GM23338 (cell line): Measurements from ENCODE around the gene ZNF474. TPM values are rescaled to one million over a fixed set of nuclear protein-coding genes. Genes with fewer than 3 reads are reported as not detected.

Experiments used
- ATAC-seq: fragments of 200-7000 bp; cut with Tn5 transposase; 3 replicates; pipeline ENCODE4 v1.9.1; 2020
- DNase-seq: peaks from one replicate; pipeline ENCODE4 v3.0.0-alpha.2; 2015; ENCODE audit warnings: low spot score
- H2AFZ ChIP-seq: fragments of 200-600 bp; sonication (generic); 2 replicates; pipeline ENCODE4 v1.8.0; 2016; ENCODE audit warnings: antibody characterized with exemption, mild to moderate bottlenecking, moderate library complexity
- H3F3A ChIP-seq: fragments of 200-600 bp; sonication (generic); replicated peaks from 2 replicates; pipeline ENCODE4 v1.8.0; 2017; ENCODE audit warnings: antibody characterized with exemption, mixed run types, low read depth
- H3K27ac ChIP-seq: fragments of 200-600 bp; sonication (generic); 2 replicates; pipeline ENCODE4 v1.6.1; 2016; ENCODE audit warnings: low read depth
- H3K27me3 ChIP-seq: fragments of 200-600 bp; sonication (generic); 2 replicates; pipeline ENCODE4 v1.8.0; 2016; ENCODE audit warnings: mild to moderate bottlenecking, mixed run types, moderate library complexity; ENCODE audit not compliant: insufficient read depth
- H3K36me3 ChIP-seq: fragments of 200-600 bp; sonication (generic); 2 replicates; pipeline ENCODE4 v1.8.0; 2016; ENCODE audit warnings: mild to moderate bottlenecking; ENCODE audit not compliant: insufficient read depth
- H3K4me1 ChIP-seq: fragments of 200-600 bp; sonication (generic); 2 replicates; pipeline ENCODE4 v1.8.0; 2016; ENCODE audit warnings: mild to moderate bottlenecking, moderate library complexity; ENCODE audit not compliant: insufficient read depth
- H3K4me2 ChIP-seq: fragments of 200-600 bp; sonication (generic); 2 replicates; pipeline ENCODE4 v1.7.1; 2017; ENCODE audit warnings: mixed run types
- H3K4me3 ChIP-seq: fragments of 200-600 bp; sonication (generic); 2 replicates; pipeline ENCODE4 v1.6.1; 2016; ENCODE audit warnings: mixed run types
- H3K79me2 ChIP-seq: fragments of 200-600 bp; sonication (generic); replicated peaks from 2 replicates; pipeline ENCODE4 v1.8.0; 2017; ENCODE audit warnings: mild to moderate bottlenecking; ENCODE audit not compliant: insufficient read depth
- H3K9me2 ChIP-seq: fragments of 200-600 bp; sonication (generic); 2 replicates; pipeline ENCODE4 v1.8.0; 2017; ENCODE audit not compliant: insufficient read depth
- H4K20me1 ChIP-seq: fragments of 200-600 bp; sonication (generic); replicated peaks from 2 replicates; pipeline ENCODE4 v1.8.0; 2017; ENCODE audit warnings: mild to moderate bottlenecking; ENCODE audit not compliant: insufficient read depth
- H3K27ac Mint-ChIP-seq: 2 replicates; pipeline ENCODE4 v1.8.0; 2020; ENCODE audit warnings: inconsistent platforms, mild to moderate bottlenecking, moderate library complexity, mixed read lengths
- H3K27me3 Mint-ChIP-seq: 3 replicates; pipeline ENCODE4 v1.8.0; 2022; ENCODE audit warnings: low read depth, mild to moderate bottlenecking, moderate library complexity, mixed read lengths, inconsistent platforms; ENCODE audit not compliant: insufficient read depth, poor library complexity
- H3K36me3 Mint-ChIP-seq: 3 replicates; pipeline ENCODE4 v1.8.0; 2021; ENCODE audit warnings: low read depth, mild to moderate bottlenecking, inconsistent platforms, moderate library complexity, mixed read lengths
- H3K4me1 Mint-ChIP-seq: 3 replicates; pipeline ENCODE4 v1.8.0; 2020; ENCODE audit warnings: mild to moderate bottlenecking, inconsistent platforms, mixed read lengths
- H3K4me3 Mint-ChIP-seq: 3 replicates; pipeline ENCODE4 v1.8.0; 2021; ENCODE audit warnings: moderate library complexity, mild to moderate bottlenecking, inconsistent platforms, mixed read lengths
- H3K9me3 Mint-ChIP-seq: 3 replicates; pipeline ENCODE4 v1.8.0; 2020; ENCODE audit warnings: moderate library complexity, mild to moderate bottlenecking, inconsistent platforms, mixed read lengths
- CREB1 ChIP-seq: fragments of 250-450 bp; sonication (Bioruptor Pico); IDR thresholded peaks from 2 replicates; pipeline ENCODE4 v1.5.0; 2020; ENCODE audit warnings: low read depth, mild to moderate bottlenecking, moderate library complexity
- ETS1 ChIP-seq: IDR thresholded peaks from 2 replicates; pipeline ENCODE4 v1.6.1; 2016; ENCODE audit warnings: antibody characterized with exemption
- EZH2 ChIP-seq: fragments of 200-600 bp; sonication (generic); IDR thresholded peaks from one replicate; pipeline ENCODE4 v1.8.0; 2017; ENCODE audit warnings: antibody characterized with exemption, mild to moderate bottlenecking, low read depth; ENCODE audit not compliant: unreplicated experiment
- EZH2phosphoT487 ChIP-seq: fragments of 200-600 bp; sonication (generic); IDR thresholded peaks from one replicate; pipeline ENCODE4 v1.8.1; 2018; ENCODE audit warnings: antibody characterized with exemption; ENCODE audit not compliant: unreplicated experiment
- JUNB ChIP-seq: IDR thresholded peaks from one replicate; pipeline ENCODE4 v1.6.1; 2016; ENCODE audit warnings: antibody characterized with exemption; ENCODE audit not compliant: unreplicated experiment
- NANOG ChIP-seq: IDR thresholded peaks from 2 replicates; pipeline ENCODE4 v1.6.1; 2016; ENCODE audit warnings: antibody characterized with exemption, borderline replicate concordance
- REST ChIP-seq: IDR thresholded peaks from one replicate; pipeline ENCODE4 v1.6.1; 2018; ENCODE audit warnings: antibody characterized with exemption; ENCODE audit not compliant: unreplicated experiment
- STAT1 ChIP-seq: IDR thresholded peaks from one replicate; pipeline ENCODE4 v1.6.1; 2016; ENCODE audit warnings: antibody characterized with exemption; ENCODE audit not compliant: unreplicated experiment
- ZNF114 ChIP-seq: fragments of 250-450 bp; sonication (Bioruptor Pico); IDR thresholded peaks from 2 replicates; pipeline ENCODE4 v1.5.0; 2020; ENCODE audit warnings: mild to moderate bottlenecking, moderate library complexity
- ZNF331 ChIP-seq: fragments of 250-450 bp; sonication (Bioruptor Pico); IDR thresholded peaks from 2 replicates; pipeline ENCODE4 v1.5.0; 2020; ENCODE audit warnings: low read depth, mild to moderate bottlenecking, moderate library complexity
- polyA plus RNA-seq: library from polyadenylated mRNA; unstranded; fragments of >200 nt; fragmentation: Nextera tagmentation; extraction: Ambion mirVana; gene quantifications from 2 replicates; pipeline ENCODE4 v1.2.1, GENCODE V29; 2016
- total RNA-seq: library from RNA; depleted of rRNA; stranded (reverse); fragments of >200 nt; shearing (Covaris generic); gene quantifications from 2 replicates; pipeline ENCODE4 v1.2.3, GENCODE V29; 2014
- TF ChIP-seq, protein P1 (sequence below), 2 experiments: fragments of 200-600 bp in 1 of 2; sonication (generic) in 1 of 2; conservative IDR thresholded peaks; 2 replicates each; pipeline versions ENCODE4 v1.5.1 to v1.6.1; 2016 to 2017; ENCODE audit warnings: antibody characterized with exemption in 2 of 2, low read depth in 2 of 2, mild to moderate bottlenecking in 2 of 2, moderate library complexity in 1 of 2

The ZNF474 gene
- total and polyA plus RNA-seq, 2 experiments from 2014 or later, result 0.59 TPM; not detected in 1

DNA sequence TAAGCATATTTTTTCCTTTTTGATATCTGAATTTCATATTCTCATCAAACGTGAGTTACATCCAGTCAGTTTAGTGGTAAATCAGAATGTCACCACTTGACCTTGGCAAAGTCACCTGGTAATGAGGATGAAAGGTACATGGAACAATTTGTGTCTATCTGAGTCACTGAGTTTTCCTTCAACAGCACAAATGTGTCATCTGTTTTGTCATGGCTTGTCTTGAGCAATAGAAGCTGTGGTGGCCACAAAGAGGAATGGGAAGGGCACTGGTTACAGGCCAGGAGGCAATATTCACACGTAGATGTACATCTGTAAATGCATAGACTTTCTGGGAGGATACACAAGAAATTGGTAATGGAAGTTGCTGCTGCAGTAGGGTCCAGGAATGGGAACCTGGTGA lies 8.4 kb upstream of the ZNF474 start:
- Histone ChIP-seq H2AFZ (no peak overlapping the region), H3K4me2 (0 out of 2 replicates have a peak overlapping the region, but pooled peaks have one; percentile 23), H3K4me3 (no peak overlapping the region), H3K36me3 (no peaks in the 10 kb centered on the region), H3K27me3 (no peaks in the 10 kb centered on the region), H3K4me1 (peaks cover 22% of the 10 kb centered on the region), H3K79me2 (no peaks in the 10 kb centered on the region), H4K20me1 (no peaks in the 10 kb centered on the region), H3K9me2 (no peaks in the 10 kb centered on the region), H3K27ac (no peak overlapping the region), H3F3A (no peaks in the 10 kb centered on the region)
- Mint-ChIP-seq H3K4me3 (no peak overlapping the region), H3K36me3 (no peaks in the 10 kb centered on the region), H3K4me1 (peaks cover 29% of the 10 kb centered on the region), H3K27ac (no peak overlapping the region), H3K9me3 (no peaks in the 10 kb centered on the region), H3K27me3 (no peaks in the 10 kb centered on the region)
- DNase-seq (no peak), ATAC-seq (no peak)
- no peak for TF ChIP-seq CREB1 (CRISPR knock-in tag)
- no peak for TF ChIP-seq EZH2phosphoT487
- TF ChIP-seq ZNF331, result no peak
- no peak for TF ChIP-seq ZNF114 (CRISPR knock-in tag)
- TF ChIP-seq STAT1, result no peak
- no peak for TF ChIP-seq REST
- no peak for TF ChIP-seq JUNB

- H3K79me2 ChIP-seq, result no peaks in the 10 kb centered on the region
- DNase-seq, result no peak
- no peak for ATAC-seq
- H3K4me3 ChIP-seq, result no peak overlapping the region
- H3K36me3 ChIP-seq, result no peaks in the 10 kb centered on the region
- H3F3A ChIP-seq, result no peaks in the 10 kb centered on the region
- Mint-ChIP-seq H3K27me3 (no peaks in the 10 kb centered on the region), H3K27ac (peak overlapping the region; percentile 61), H3K36me3 (no peaks in the 10 kb centered on the region), H3K9me3 (no peaks in the 10 kb centered on the region), H3K4me3 (no peak overlapping the region), H3K4me1 (peaks cover 29% of the 10 kb centered on the region)
- H4K20me1 ChIP-seq, result no peaks in the 10 kb centered on the region
- no peak overlapping the region for H3K4me2 ChIP-seq
- 0 out of 2 replicates have a peak overlapping the region, but pooled peaks have one; percentile 4 for H2AFZ ChIP-seq
- peaks cover 22% of the 10 kb centered on the region for H3K4me1 ChIP-seq
- no peaks in the 10 kb centered on the region for H3K27me3 ChIP-seq
- H3K27ac ChIP-seq, result no peak overlapping the region
- H3K9me2 ChIP-seq, result no peaks in the 10 kb centered on the region
- TF ChIP-seq REST (no peak), ETS1 (no peak), NANOG (no peak), ZNF114 (CRISPR knock-in tag) (no peak), STAT1 (no peak), EZH2 (no peak), JUNB (no peak), CREB1 (CRISPR knock-in tag) (no peak)
- TF ChIP-seq, protein P1, sequence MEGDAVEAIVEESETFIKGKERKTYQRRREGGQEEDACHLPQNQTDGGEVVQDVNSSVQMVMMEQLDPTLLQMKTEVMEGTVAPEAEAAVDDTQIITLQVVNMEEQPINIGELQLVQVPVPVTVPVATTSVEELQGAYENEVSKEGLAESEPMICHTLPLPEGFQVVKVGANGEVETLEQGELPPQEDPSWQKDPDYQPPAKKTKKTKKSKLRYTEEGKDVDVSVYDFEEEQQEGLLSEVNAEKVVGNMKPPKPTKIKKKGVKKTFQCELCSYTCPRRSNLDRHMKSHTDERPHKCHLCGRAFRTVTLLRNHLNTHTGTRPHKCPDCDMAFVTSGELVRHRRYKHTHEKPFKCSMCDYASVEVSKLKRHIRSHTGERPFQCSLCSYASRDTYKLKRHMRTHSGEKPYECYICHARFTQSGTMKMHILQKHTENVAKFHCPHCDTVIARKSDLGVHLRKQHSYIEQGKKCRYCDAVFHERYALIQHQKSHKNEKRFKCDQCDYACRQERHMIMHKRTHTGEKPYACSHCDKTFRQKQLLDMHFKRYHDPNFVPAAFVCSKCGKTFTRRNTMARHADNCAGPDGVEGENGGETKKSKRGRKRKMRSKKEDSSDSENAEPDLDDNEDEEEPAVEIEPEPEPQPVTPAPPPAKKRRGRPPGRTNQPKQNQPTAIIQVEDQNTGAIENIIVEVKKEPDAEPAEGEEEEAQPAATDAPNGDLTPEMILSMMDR (conservative IDR thresholded peaks at IDR 0.05; ENCODE audit: low read depth in 2 of 2), result no peak
These were observed 7.6 kb upstream of the ZNF474 start for GRCh38 chr5:122121479-122122465.
